GM12892 (cell line): ENCODE measurements around the gene SLC8A1.

Experiments used
- POLR2A ChIP-seq: IDR thresholded peaks from 2 replicates; pipeline ENCODE4 v1.6.1; 2011; ENCODE audit warnings: low read depth, low read length, control low read depth
- POLR2AphosphoS5 ChIP-seq: IDR thresholded peaks from 2 replicates; pipeline ENCODE4 v1.6.1; 2011; ENCODE audit warnings: low read depth, low read length, control low read depth
- TAF1 ChIP-seq: IDR thresholded peaks from 2 replicates; pipeline ENCODE4 v1.6.1; 2011; ENCODE audit warnings: low read depth, mild to moderate bottlenecking, control low read depth, low read length, borderline replicate concordance

- TF ChIP-seq POLR2AphosphoS5 = no peak
- TF ChIP-seq POLR2A = no peak
- TF ChIP-seq TAF1 = no peak
Observed at GRCh38 chr2:40199771-40200170, 252.1 kb downstream of the SLC8A1 start.
